NCI-H774 (cell line): ENCODE data around the gene SLC9A3.
A peak's percentile ranks its signal among the peaks of the same experiment; 100 is the strongest.

Source experiments
- DNase-seq: peaks from one replicate; lab custom pipeline; 2025; lab: John Stamatoyannopoulos, UW

The SLC9A3 gene

GRCh38 chr5:505951-506525 is 18.2 kb downstream of the SLC9A3 start:
- no peak for DNase-seq

- DNase-seq = no peak
These were observed 19.7 kb downstream of the SLC9A3 start for GRCh38 chr5:504326-505154.

- no peak for DNase-seq
These were observed 21.7 kb downstream of the SLC9A3 start for GRCh38 chr5:502325-503079.

GRCh38 chr5:501831-502184 is 22.4 kb downstream of the SLC9A3 start:
- no peak for DNase-seq

- no peak for DNase-seq
These were observed 23.0 kb downstream of the SLC9A3 start for GRCh38 chr5:501105-501830.

- no peak for DNase-seq
These were observed 23.8 kb downstream of the SLC9A3 start for GRCh38 chr5:500491-500890.

GRCh38 chr5:499233-500209 is 24.7 kb downstream of the SLC9A3 start:
- peak; percentile 47 for DNase-seq

- DNase-seq = no peak
These were observed 26.3 kb downstream of the SLC9A3 start for GRCh38 chr5:497871-498509.

- no peak for DNase-seq
These were observed 27.1 kb downstream of the SLC9A3 start for GRCh38 chr5:497090-497700.

- no peak for DNase-seq
These were observed 28.2 kb downstream of the SLC9A3 start for GRCh38 chr5:496028-496427.

GRCh38 chr5:494667-495255 is 29.5 kb downstream of the SLC9A3 start:
- no peak for DNase-seq

- DNase-seq = no peak
These were observed 30.5 kb downstream of the SLC9A3 start for GRCh38 chr5:493758-494157.

GRCh38 chr5:493119-493701 is 31.0 kb downstream of the SLC9A3 start:
- no peak for DNase-seq

- no peak for DNase-seq
These were observed 31.8 kb downstream of the SLC9A3 start for GRCh38 chr5:492314-492893.

GRCh38 chr5:491856-492155 is 32.4 kb downstream of the SLC9A3 start:
- no peak for DNase-seq

GRCh38 chr5:491119-491855 is 33.0 kb downstream of the SLC9A3 start:
- no peak for DNase-seq

GRCh38 chr5:490116-491106 is 33.8 kb downstream of the SLC9A3 start:
- no peak for DNase-seq
